K562 (cell line): ENCODE data around the gene ATP2A1. TPM values are rescaled to one million over a fixed set of nuclear protein-coding genes. Genes with fewer than 3 reads are reported as not detected.

Experiments
- polyA plus RNA-seq, 8 experiments: library from polyadenylated mRNA; depleted of rRNA in 4 of 8; stranded (reverse) in 5 of 8; unstranded in 3 of 8; fragments of >200 nt; fragmentation: Nextera tagmentation in 2 of 8; fragmentation: Illumina TruSeq in 1 of 8; extraction: Ambion mirVana in 2 of 8; extraction: Trizol in 1 of 8; gene quantifications; 2 replicates each; pipeline versions ENCODE4 v1.2.1 to v1.2.3, GENCODE V29; 2011 to 2014; ENCODE audit warnings: inconsistent platforms in 1 of 8, missing spikeins in 1 of 8
- total RNA-seq, 7 experiments: library from RNA; depleted of rRNA in 6 of 7; stranded (reverse); fragments of >200 nt in 6 of 7; fragmentation: Illumina TruSeq in 2 of 7; extraction: Trizol in 2 of 7; gene quantifications; 2 replicates each; pipeline versions ENCODE4 v1.2.1 to v1.2.3, GENCODE V29; 2011 to 2021; ENCODE audit warnings: low replicate concordance in 1 of 7
- TF ChIP-seq, protein P1 (sequence below): fragments of 200-600 bp; sonication (generic); IDR thresholded peaks from one replicate; pipeline ENCODE4 v1.6.1; 2012; ENCODE audit warnings: mild to moderate bottlenecking, low read depth, low read length, inconsistent platforms
- TF ChIP-seq, protein P2 (sequence below), 3 experiments: IDR thresholded peaks in 2 of 3; conservative IDR thresholded peaks in 1 of 3; 2 replicates each; pipeline ENCODE4 v1.5.1; 2011 to 2012; ENCODE audit warnings: low read length in 3 of 3, mild to moderate bottlenecking in 3 of 3, control low read depth in 2 of 3, improper control_type of control experiment in 1 of 3, inconsistent platforms in 1 of 3, low read depth in 1 of 3, mixed read lengths in 1 of 3, moderate library complexity in 1 of 3; ENCODE audit not compliant: insufficient read depth in 2 of 3
- TF ChIP-seq, protein P3 (sequence below): sonication (generic); IDR thresholded peaks from 2 replicates; pipeline ENCODE4 v1.6.1; 2016

Gene ATP2A1
- total and polyA plus RNA-seq, 9 of the 15 experiments (the other 6 are each of a cell fraction or from before 2014, with no cell fraction given) = 0.25 to 2.6 (median 0.65) TPM

DNA sequence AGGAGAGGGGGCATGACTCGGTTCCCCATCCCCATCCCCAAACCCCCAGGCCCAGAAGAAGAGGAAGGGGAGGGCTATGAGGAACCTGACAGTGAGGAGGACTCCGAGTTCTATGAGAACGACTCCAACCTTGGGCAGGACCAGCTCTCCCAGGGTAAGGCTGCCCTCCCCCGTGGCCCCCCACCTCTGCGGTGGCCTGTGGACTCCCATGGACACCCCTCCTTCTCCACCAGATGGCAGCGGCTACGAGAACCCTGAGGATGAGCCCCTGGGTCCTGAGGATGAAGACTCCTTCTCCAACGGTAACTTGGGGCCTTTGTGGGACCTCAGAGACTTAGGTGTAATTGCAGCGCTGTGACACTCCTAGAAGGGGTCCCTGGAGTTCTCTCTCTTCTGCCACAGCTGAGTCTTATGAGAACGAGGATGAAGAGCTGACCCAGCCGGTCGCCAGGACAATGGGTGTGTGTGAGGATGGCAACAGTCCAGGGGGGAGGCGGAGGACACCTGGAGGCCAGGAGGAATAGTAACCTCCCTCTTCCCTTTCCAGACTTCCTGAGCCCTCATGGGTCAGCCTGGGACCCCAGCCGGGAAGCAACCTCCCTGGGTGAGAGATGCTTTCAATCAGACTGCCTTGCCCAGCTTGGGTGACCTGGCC is 59.1 kb downstream of the ATP2A1 start (continued):
- TF ChIP-seq, protein P1, sequence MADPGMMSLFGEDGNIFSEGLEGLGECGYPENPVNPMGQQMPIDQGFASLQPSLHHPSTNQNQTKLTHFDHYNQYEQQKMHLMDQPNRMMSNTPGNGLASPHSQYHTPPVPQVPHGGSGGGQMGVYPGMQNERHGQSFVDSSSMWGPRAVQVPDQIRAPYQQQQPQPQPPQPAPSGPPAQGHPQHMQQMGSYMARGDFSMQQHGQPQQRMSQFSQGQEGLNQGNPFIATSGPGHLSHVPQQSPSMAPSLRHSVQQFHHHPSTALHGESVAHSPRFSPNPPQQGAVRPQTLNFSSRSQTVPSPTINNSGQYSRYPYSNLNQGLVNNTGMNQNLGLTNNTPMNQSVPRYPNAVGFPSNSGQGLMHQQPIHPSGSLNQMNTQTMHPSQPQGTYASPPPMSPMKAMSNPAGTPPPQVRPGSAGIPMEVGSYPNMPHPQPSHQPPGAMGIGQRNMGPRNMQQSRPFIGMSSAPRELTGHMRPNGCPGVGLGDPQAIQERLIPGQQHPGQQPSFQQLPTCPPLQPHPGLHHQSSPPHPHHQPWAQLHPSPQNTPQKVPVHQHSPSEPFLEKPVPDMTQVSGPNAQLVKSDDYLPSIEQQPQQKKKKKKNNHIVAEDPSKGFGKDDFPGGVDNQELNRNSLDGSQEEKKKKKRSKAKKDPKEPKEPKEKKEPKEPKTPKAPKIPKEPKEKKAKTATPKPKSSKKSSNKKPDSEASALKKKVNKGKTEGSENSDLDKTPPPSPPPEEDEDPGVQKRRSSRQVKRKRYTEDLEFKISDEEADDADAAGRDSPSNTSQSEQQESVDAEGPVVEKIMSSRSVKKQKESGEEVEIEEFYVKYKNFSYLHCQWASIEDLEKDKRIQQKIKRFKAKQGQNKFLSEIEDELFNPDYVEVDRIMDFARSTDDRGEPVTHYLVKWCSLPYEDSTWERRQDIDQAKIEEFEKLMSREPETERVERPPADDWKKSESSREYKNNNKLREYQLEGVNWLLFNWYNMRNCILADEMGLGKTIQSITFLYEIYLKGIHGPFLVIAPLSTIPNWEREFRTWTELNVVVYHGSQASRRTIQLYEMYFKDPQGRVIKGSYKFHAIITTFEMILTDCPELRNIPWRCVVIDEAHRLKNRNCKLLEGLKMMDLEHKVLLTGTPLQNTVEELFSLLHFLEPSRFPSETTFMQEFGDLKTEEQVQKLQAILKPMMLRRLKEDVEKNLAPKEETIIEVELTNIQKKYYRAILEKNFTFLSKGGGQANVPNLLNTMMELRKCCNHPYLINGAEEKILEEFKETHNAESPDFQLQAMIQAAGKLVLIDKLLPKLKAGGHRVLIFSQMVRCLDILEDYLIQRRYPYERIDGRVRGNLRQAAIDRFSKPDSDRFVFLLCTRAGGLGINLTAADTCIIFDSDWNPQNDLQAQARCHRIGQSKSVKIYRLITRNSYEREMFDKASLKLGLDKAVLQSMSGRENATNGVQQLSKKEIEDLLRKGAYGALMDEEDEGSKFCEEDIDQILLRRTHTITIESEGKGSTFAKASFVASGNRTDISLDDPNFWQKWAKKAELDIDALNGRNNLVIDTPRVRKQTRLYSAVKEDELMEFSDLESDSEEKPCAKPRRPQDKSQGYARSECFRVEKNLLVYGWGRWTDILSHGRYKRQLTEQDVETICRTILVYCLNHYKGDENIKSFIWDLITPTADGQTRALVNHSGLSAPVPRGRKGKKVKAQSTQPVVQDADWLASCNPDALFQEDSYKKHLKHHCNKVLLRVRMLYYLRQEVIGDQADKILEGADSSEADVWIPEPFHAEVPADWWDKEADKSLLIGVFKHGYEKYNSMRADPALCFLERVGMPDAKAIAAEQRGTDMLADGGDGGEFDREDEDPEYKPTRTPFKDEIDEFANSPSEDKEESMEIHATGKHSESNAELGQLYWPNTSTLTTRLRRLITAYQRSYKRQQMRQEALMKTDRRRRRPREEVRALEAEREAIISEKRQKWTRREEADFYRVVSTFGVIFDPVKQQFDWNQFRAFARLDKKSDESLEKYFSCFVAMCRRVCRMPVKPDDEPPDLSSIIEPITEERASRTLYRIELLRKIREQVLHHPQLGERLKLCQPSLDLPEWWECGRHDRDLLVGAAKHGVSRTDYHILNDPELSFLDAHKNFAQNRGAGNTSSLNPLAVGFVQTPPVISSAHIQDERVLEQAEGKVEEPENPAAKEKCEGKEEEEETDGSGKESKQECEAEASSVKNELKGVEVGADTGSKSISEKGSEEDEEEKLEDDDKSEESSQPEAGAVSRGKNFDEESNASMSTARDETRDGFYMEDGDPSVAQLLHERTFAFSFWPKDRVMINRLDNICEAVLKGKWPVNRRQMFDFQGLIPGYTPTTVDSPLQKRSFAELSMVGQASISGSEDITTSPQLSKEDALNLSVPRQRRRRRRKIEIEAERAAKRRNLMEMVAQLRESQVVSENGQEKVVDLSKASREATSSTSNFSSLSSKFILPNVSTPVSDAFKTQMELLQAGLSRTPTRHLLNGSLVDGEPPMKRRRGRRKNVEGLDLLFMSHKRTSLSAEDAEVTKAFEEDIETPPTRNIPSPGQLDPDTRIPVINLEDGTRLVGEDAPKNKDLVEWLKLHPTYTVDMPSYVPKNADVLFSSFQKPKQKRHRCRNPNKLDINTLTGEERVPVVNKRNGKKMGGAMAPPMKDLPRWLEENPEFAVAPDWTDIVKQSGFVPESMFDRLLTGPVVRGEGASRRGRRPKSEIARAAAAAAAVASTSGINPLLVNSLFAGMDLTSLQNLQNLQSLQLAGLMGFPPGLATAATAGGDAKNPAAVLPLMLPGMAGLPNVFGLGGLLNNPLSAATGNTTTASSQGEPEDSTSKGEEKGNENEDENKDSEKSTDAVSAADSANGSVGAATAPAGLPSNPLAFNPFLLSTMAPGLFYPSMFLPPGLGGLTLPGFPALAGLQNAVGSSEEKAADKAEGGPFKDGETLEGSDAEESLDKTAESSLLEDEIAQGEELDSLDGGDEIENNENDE = no peak
- TF ChIP-seq, protein P2, sequence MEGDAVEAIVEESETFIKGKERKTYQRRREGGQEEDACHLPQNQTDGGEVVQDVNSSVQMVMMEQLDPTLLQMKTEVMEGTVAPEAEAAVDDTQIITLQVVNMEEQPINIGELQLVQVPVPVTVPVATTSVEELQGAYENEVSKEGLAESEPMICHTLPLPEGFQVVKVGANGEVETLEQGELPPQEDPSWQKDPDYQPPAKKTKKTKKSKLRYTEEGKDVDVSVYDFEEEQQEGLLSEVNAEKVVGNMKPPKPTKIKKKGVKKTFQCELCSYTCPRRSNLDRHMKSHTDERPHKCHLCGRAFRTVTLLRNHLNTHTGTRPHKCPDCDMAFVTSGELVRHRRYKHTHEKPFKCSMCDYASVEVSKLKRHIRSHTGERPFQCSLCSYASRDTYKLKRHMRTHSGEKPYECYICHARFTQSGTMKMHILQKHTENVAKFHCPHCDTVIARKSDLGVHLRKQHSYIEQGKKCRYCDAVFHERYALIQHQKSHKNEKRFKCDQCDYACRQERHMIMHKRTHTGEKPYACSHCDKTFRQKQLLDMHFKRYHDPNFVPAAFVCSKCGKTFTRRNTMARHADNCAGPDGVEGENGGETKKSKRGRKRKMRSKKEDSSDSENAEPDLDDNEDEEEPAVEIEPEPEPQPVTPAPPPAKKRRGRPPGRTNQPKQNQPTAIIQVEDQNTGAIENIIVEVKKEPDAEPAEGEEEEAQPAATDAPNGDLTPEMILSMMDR (IDR thresholded peaks at IDR 0.05 in 2 of 3, conservative IDR thresholded peaks at IDR 0.05 in 1 of 3; ENCODE audit: insufficient read depth in 2 of 3, low read depth in 1 of 3, low read length in 3 of 3) = peak in 2 of 3 experiments; percentile 5 to 17; a peak in 1 of 6 replicates
- TF ChIP-seq, protein P3, sequence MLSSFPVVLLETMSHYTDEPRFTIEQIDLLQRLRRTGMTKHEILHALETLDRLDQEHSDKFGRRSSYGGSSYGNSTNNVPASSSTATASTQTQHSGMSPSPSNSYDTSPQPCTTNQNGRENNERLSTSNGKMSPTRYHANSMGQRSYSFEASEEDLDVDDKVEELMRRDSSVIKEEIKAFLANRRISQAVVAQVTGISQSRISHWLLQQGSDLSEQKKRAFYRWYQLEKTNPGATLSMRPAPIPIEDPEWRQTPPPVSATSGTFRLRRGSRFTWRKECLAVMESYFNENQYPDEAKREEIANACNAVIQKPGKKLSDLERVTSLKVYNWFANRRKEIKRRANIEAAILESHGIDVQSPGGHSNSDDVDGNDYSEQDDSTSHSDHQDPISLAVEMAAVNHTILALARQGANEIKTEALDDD = no peak
- TF ChIP-seq, all 486 proteins: peak for 2
